Calu3 (cell line): Measurements from ENCODE around the gene MAP7. TPM values are rescaled to one million over a fixed set of nuclear protein-coding genes. Genes with fewer than 3 reads are reported as not detected.
"Not testable (repeated sequence)": the region's sequence is repeated elsewhere in the genome, so short reads cannot be mapped to it uniquely, and the experiment has no call there.

ENCODE experiments used
- BruUV-seq: library from RNA; stranded (reverse); fragments of 400-500 nt; replicated peaks from 2 replicates; lab custom pipeline; 2021; lab: Mats Ljungman, UMichigan
- CTCF ChIA-PET: fragments of 300-600 bp; sonication (Branson Sonifier 250); formaldehyde crosslinking; loops from one replicate; lab custom pipeline; 2022; ENCODE audit warnings: antibody characterized with exemption; lab: Charles Lee
- DNase-seq: peaks from one replicate; pipeline ENCODE4 v3.0.0; 2022
- H3K27ac Mint-ChIP-seq: one replicate; pipeline ENCODE4 v1.8.0; 2022; ENCODE audit warnings: mixed read lengths; ENCODE audit not compliant: unreplicated experiment
- H3K27me3 Mint-ChIP-seq: one replicate; pipeline ENCODE4 v1.8.0; 2022; ENCODE audit warnings: mixed read lengths; ENCODE audit not compliant: unreplicated experiment
- H3K36me3 Mint-ChIP-seq: one replicate; pipeline ENCODE4 v1.8.0; 2022; ENCODE audit warnings: mild to moderate bottlenecking, moderate library complexity, mixed read lengths; ENCODE audit not compliant: insufficient read depth, unreplicated experiment
- H3K4me1 Mint-ChIP-seq: one replicate; pipeline ENCODE4 v1.8.0; 2022; ENCODE audit warnings: mild to moderate bottlenecking, low read depth, mixed read lengths; ENCODE audit not compliant: unreplicated experiment
- H3K4me3 Mint-ChIP-seq: one replicate; pipeline ENCODE4 v1.8.0; 2022; ENCODE audit warnings: mild to moderate bottlenecking, low read depth, moderate library complexity, mixed read lengths; ENCODE audit not compliant: unreplicated experiment
- H3K9me3 Mint-ChIP-seq: one replicate; pipeline ENCODE4 v1.8.0; 2022; ENCODE audit warnings: low read depth, mixed read lengths; ENCODE audit not compliant: unreplicated experiment
- intact Hi-C: fragments of 100-400 bp; cut with micrococcal nuclease; formaldehyde crosslinking; loops from one replicate; pipeline ENCODE4 v1.10.0; 2022; ENCODE audit not compliant: unreplicated experiment
- total RNA-seq: library from RNA; stranded (reverse); gene quantifications from 2 replicates; pipeline ENCODE4 v1.2.3, GENCODE V29; 2022
- TF ChIP-seq, protein P1 (sequence below): fragments of 200-600 bp; IDR thresholded peaks from one replicate; pipeline ENCODE4 v1.8.0; 2022; ENCODE audit warnings: antibody characterized with exemption; ENCODE audit not compliant: unreplicated experiment

Gene MAP7
- total RNA-seq, 1 experiment from 2014 or later = 30.1 TPM

DNA sequence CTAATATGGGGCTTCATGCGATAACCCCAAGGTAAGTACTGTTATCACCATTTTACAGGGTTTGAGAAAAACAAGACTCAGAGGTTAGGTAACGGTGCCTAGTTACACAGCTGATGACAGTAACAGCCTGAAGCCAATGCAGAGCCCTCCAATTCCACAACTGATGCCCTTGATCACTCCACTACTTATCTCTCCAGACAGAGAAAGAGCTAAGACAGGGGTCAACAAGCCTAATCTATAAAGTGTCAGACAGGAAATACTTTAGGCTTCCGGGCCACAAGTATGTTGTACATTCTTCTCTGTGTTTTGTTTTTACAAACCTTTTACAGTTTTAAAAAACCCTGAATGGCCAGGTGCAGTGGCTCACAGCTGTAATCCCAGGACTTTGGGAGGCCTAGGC, 50.9 kb downstream of the MAP7 start:
- BruUV-seq = no TSS peak
- no peak overlapping the region for H3K4me3 Mint-ChIP-seq
- H3K4me1 Mint-ChIP-seq = no peaks in the 10 kb centered on the region
- no peaks in the 10 kb centered on the region for H3K9me3 Mint-ChIP-seq
- intact Hi-C loops = no loop called here
- CTCF ChIA-PET = no interaction called here
- no peak for DNase-seq
- H3K36me3 Mint-ChIP-seq = no peaks in the 10 kb centered on the region
- no peak overlapping the region for H3K27ac Mint-ChIP-seq
- no peaks in the 10 kb centered on the region for H3K27me3 Mint-ChIP-seq
- TF ChIP-seq, protein P1, sequence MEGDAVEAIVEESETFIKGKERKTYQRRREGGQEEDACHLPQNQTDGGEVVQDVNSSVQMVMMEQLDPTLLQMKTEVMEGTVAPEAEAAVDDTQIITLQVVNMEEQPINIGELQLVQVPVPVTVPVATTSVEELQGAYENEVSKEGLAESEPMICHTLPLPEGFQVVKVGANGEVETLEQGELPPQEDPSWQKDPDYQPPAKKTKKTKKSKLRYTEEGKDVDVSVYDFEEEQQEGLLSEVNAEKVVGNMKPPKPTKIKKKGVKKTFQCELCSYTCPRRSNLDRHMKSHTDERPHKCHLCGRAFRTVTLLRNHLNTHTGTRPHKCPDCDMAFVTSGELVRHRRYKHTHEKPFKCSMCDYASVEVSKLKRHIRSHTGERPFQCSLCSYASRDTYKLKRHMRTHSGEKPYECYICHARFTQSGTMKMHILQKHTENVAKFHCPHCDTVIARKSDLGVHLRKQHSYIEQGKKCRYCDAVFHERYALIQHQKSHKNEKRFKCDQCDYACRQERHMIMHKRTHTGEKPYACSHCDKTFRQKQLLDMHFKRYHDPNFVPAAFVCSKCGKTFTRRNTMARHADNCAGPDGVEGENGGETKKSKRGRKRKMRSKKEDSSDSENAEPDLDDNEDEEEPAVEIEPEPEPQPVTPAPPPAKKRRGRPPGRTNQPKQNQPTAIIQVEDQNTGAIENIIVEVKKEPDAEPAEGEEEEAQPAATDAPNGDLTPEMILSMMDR = no peak

DNA sequence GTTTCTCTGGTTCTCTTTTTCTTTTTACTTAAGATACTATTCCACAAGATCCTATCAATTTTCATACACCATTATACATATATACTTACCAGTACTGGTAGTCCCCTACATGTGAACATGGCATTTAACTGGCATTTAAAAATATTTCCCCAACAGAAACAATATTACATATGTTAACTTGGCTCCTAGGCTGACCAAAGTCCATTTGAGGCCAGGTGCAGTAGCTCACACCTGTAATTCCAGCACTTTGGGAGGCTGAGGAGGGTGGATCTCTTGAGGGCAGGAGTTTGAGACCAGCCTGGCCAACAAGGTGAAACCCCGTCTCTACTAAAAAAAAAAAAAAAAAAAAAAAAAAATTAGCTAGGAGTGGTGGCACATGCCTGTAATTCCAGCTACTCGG, 53.8 kb downstream of the MAP7 start:
- H3K9me3 Mint-ChIP-seq, H3K27ac Mint-ChIP-seq, CTCF ChIA-PET, intact Hi-C loops, H3K36me3 Mint-ChIP-seq, H3K4me1 Mint-ChIP-seq, BruUV-seq, H3K27me3 Mint-ChIP-seq, H3K4me3 Mint-ChIP-seq, DNase-seq: not testable (repeated sequence)

DNA sequence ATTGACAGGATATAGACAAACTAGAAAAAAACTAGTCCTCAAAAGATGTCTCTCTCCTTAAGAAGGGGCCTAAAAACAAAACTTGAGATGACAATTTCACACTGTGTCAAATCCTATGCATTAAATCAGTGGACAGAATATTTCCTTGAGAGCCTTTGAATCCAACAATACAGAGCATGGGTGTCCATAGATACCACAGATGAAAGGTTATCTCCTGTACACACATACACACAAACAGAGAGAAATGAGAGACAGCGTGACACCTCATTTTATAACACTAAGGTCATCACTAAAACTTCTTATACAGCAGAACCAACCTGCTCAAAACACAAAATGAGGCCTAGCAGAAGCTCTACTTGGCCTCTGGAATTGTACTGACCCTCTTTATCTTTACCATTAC, 55.5 kb downstream of the MAP7 start:
- no peaks in the 10 kb centered on the region for H3K36me3 Mint-ChIP-seq
- intact Hi-C loops = no loop called here
- CTCF ChIA-PET = no interaction called here
- no peaks in the 10 kb centered on the region for H3K9me3 Mint-ChIP-seq
- no peak for DNase-seq
- H3K4me1 Mint-ChIP-seq = no peaks in the 10 kb centered on the region
- no peaks in the 10 kb centered on the region for H3K27me3 Mint-ChIP-seq
- no TSS peak for BruUV-seq
- TF ChIP-seq, protein P1 = no peak
- H3K4me3 Mint-ChIP-seq = no peak overlapping the region
- H3K27ac Mint-ChIP-seq = no peak overlapping the region

DNA sequence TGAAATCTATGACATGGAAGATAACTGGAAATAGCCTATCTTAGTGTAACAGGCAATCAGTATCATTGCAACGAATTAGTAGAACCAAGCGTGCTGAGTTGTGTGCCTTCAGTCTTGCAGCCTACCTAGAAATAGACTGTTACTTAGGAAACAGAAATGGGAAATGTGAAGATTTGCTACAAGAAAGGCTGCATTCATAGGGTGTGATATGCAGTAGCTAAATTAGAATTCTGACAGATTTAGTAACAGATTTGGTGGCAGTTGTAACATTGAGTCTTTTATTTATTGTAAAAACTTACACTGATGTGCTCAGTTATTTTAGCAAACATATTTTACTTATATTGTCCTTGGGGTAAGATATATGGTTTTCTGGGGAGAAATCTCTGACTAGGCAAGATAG, 56.2 kb downstream of the MAP7 start:
- H3K36me3 Mint-ChIP-seq = no peaks in the 10 kb centered on the region
- H3K4me3 Mint-ChIP-seq = no peak overlapping the region
- H3K27ac Mint-ChIP-seq = no peak overlapping the region
- no peaks in the 10 kb centered on the region for H3K9me3 Mint-ChIP-seq
- DNase-seq = no peak
- BruUV-seq = no TSS peak
- intact Hi-C loops = no loop called here
- H3K27me3 Mint-ChIP-seq = no peaks in the 10 kb centered on the region
- H3K4me1 Mint-ChIP-seq = no peaks in the 10 kb centered on the region
- TF ChIP-seq, protein P1 = no peak
- CTCF ChIA-PET = no interaction called here

DNA sequence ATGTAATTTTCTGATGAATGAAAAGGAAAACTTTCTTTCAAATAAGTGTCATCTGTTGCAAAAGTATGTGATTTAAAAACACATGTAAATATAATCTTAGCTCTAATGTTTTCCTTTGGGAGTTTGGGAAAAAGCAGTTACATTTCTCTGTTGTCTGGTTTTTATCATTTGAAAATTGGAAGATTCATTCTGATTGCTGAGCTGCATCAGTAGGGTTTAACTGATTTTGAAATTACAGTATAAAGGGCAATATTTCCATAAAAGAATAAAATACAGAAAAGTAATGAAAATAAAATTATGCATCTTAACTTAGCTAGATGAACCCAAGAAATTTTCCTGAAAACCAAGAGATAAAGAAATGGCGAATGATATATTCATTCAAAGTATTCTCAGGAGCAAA, 57.8 kb downstream of the MAP7 start:
- Mint-ChIP-seq H3K27ac (no peak overlapping the region), H3K9me3 (no peaks in the 10 kb centered on the region), H3K4me1 (no peaks in the 10 kb centered on the region), H3K36me3 (no peaks in the 10 kb centered on the region), H3K27me3 (no peaks in the 10 kb centered on the region), H3K4me3 (no peak overlapping the region)
- no peak for DNase-seq
- TF ChIP-seq, protein P1 = no peak
- no TSS peak for BruUV-seq
- intact Hi-C loops = no loop called here
- CTCF ChIA-PET = no interaction called here
